COR-L47 (cell line): ENCODE data around the gene HIVEP3.
"Not testable (repeated sequence)": the region's sequence is repeated elsewhere in the genome, so short reads cannot be mapped to it uniquely, and the experiment has no call there.

Source experiments
- DNase-seq: peaks from one replicate; lab custom pipeline; 2025; lab: John Stamatoyannopoulos, UW

The HIVEP3 gene

DNA sequence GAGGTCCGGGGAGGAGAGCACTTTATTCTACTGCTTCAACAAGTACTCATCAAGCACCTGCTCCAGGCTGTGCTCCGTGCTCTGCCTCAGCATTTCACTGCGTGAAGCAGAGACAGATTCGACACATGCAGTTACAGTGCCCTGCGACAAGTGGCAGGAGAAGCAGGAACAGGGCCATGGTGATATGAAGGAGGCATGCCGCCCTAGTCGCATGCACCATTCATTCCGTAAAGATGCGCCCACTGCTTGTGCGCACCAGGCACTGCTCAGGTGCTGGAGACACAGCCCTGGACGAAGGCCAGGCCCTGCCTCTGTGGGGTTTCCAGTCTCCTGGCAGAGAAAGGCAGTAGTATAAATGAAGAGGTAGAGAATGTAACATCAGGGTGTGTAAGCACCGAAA lies 206.6 kb downstream of the HIVEP3 start:
- DNase-seq, result no peak

DNA sequence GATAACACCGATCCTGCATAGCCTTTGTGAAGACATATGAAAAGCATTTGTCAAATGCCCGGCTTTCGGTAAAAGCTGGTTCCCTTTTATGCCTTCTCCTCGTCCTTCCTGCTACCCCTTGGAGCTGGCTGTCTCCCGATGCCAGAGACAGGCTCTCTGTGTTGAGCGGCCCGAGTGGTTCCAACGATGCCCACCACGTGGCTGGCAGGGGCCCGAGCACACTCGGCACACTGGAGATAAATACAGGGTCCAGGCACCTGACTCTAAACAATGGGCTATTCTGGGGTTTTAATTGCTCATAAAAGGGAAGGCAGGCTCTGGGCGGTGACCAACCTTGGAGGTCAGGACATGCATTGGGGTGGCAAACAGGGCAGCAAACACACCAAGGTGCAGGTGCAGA lies 207.1 kb downstream of the HIVEP3 start:
- peak; percentile 26 for DNase-seq

DNA sequence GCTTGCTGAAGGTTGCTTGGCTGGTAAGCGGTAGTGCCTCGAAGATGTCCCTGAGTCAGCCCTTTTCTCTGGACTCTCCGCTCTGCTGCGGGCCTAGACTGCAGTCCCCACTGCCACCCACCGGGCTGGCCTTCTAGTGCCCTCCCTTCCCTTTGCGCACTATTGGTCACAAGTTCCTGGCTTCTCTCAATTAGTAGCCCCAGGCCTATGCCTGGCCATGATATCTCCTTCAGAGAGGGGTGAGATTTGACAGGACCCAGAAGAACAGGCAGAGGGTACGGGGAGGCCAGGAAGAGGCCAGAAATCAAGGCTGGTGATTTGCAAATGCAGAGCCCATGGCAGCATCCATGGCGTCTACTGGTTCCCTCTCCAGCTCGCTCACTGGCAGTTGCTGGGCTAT lies 207.7 kb downstream of the HIVEP3 start:
- no peak for DNase-seq

DNA sequence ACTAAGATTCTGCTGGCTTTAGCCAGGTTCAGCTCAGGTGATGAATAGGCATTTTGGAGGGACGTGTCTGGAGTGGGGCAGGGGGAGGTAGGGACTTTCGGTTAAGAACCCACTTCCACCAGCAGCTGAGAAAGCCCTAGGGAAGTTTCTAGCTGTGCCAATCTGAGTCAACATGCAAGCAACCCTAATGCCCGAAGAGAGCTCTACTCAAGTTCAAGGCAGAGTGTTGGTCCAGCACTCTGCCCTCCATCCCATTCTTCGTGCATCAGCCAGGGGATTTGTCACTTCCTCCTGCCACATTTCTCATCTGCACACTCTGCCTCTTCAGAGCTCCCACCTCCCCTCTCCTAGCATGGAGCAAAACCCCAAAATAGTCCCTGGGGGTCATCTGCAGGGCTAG lies 208.8 kb downstream of the HIVEP3 start:
- DNase-seq, result no peak

DNA sequence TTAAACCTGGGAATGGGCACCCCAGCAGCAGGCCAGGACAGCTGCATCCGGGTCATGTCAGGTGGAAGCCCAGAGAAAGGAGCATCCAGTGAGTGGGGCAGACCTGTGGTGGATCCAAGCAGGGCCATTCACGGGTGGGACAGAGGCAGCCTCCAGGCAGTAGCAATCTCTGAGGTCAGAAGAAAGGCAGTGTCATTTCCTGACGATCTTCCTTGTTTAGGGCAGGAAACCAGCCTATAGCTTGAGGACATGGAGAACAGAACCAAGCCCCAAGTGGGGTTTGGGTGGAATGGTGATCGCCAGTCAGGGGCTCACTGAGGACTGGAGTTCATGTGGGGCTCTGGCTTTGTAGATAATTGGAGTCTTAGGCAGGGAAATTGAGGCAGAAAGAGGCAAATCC lies 209.4 kb downstream of the HIVEP3 start:
- DNase-seq, result no peak

DNA sequence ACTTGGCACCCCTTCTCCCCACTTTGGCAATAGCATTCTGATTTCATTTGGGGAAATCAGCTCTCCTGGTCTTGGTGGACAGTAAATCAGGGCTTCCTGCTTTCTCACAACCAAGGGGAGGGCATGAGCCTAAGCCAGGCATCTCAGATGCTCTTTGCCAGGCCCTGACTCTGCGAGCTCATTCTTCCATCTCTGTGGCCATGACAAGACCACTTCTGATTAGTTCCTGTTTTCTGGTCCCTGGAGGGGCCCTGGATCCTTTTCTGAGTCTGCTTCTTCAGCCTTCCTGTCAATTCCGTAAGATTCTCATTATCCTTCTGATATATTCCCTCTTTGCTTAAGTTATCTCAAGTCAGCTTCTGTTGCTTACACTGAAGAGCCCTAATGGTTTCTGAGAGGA lies 210.4 kb downstream of the HIVEP3 start:
- DNase-seq, result no peak

DNA sequence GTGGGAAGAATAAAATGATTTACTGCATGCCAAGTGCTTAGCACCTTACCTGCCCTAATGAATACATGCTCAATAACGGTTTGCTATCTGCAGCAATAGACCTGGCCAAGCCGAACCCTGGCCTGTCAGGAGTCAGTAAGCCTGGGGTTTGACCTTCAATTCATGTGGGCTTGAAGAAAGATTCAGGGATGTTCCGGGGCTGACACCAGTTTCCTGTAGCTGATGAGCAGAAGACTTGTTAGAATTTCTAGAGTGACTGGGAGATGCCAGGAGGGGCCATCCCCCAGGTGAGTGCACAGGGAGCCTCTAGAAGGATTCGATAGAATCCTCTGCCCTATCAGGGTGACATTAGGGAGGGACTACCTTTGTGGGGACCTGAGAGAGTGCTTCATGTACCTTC lies 210.9 kb downstream of the HIVEP3 start:
- no peak for DNase-seq

DNA sequence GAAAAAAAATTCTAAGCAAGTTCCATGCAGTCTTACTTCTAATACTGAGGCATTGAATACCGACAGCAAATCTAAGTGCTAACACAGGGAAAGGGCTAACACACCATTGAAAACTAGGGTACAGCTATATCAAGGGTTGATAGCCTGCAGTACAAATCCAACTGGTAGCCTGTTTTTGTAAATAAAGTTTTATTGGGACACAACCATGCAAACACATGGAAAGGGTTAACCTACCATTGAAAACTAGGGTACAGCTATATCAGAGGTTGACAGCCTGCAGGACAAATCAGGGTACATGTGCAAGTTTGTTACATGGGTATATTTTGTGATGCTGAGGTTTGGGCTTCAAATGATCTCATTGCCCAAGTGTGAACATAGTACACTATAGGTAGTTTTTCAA lies 212.9 kb downstream of the HIVEP3 start:
- no peak for DNase-seq

DNA sequence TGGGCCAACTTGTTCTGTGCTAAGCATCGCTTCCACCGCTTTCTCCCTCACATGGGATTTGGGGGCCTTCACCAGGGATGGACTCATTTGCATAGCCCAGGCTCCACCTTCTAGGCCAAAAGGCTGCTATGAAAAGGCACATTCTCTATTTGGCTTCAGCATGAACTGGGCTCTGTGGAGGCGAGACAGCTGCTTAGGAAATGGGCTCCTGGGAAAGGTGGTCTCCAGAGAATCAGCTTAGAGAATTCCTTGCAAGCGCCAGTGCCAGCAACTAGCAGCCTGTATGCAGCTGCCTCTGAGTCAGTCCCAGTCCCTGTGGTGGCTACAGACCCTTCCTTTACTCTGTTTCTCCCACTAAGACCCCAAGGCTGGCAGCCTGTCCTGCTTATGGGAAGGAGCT lies 214.5 kb downstream of the HIVEP3 start:
- no peak for DNase-seq

DNA sequence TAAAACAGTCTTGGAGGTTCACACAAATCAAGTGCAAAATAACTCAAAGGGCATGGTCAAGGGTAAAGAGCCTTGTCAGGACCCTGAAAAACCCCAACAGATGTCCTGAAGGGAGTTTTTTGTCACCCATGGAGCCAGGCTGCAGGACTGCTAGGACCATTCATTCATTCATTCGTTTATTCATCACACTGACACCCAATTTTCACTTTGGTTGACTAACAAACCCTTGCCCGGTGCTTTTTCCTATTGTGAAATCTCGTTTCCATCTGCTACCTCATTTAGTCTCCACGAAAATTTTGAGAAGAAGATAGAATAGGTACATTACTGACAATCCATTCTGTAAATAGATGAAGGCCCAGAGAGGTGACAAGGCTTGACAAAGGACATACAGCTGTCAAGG lies 216.0 kb downstream of the HIVEP3 start:
- no peak for DNase-seq

DNA sequence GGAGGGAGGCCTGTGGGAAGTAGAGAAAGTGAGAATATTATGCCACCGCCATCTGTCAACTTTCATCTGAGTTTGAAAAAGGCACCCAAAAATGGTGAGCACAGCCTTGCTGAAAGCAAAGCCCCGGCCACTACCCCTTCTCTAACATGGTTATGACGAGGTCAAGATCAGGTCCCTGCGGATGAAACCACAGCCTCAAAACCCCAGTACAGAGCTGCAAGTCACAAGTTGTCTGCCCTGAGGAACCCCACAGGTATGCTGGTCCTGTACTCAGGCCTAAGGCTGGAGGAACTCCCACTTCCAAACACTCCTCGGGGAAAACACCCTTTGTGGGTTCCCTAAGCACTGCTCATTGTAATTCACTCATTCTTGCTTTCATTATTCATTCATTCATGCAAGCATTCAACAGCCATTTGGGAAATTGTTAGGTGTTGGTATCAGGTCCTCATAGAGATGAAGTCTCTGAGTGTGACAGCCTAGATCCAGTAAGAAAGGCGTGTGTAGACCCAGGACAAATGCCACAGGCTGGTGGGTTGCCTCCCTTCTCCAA lies 217.7 kb downstream of the HIVEP3 start:
- no peak for DNase-seq

DNA sequence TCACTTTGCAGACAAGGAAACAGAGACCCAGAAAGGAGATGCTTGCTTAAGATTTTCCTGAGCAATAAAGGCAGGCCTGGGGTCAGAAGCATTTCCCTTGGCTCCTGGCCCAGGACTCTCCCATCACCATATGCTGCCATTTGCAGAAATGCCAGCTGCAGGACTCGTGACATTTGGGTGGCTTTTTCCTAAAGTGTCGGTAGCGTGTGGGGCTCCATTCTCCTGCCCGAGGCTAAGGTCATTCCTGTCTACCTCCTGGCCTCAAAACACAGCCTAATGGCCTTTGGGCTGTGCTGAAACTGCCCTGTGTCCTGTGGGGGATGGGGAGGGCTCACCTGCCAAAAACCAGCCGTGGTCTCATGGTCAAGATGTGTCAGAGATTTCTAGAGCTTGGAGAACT lies 218.1 kb downstream of the HIVEP3 start:
- no peak for DNase-seq

DNA sequence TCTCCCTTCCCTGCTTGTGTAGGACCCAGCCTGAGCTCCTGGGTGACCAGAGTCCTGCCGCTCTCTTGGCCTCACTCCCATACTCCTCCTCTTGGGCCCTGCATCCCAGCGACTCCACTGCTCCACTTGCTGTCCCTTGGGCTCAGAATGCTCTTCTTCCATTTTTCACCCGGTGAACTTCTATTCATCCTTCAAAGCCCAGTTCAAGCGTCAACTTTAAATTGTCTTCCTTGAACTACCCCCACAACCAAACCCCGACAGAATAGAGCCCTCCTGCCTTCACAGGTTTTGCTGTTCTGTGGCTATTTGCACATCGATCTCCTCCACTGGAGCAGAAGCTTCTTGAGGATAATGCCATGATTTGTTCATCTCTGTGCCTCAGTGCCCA lies 218.9 kb downstream of the HIVEP3 start:
- no peak for DNase-seq

DNA sequence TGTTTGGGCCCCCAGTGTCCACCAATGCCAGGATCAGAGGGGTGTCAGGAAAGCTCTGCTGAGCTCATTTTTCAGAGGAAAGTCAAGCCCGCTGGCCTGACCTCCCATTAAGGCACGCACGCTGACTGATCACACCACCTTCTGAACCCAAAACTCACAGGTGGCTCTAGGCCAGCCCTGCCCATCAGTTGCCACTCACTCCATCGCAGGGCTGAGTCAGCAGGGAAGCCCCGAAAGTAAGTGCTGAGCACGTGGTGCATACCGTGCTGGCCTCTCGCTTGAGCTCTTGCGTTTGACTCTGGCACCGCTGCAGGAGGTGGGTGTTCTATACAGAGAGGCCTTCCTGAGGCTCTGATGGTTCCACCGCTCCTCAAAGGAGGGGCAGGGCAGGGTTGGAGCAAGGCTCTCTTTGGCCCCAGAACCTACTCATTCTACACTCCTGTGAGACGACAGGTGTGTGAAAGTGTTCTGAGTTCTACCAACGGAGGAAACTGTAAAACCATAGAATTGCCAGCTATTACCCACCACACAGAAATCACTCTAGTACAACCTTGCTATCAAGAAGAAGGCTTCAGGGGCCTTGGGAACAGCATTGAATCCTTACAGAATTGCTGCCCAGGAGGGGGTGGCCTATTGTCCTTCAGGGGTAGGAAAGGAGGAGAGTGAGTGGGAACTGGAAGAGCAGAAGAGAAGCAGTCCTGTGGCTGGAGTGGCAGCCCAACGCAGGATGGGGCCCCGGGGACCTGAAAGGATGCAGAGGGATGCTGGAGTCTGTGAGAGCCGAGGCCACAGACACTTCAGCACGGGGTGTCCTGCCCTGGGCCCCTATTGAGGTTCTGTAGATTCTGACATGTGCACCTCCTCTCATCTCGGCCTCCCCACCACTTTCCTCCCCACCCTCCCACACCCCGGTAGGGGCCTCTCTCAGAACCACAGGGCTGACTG lies 219.5 kb downstream of the HIVEP3 start:
- no peak for DNase-seq

DNA sequence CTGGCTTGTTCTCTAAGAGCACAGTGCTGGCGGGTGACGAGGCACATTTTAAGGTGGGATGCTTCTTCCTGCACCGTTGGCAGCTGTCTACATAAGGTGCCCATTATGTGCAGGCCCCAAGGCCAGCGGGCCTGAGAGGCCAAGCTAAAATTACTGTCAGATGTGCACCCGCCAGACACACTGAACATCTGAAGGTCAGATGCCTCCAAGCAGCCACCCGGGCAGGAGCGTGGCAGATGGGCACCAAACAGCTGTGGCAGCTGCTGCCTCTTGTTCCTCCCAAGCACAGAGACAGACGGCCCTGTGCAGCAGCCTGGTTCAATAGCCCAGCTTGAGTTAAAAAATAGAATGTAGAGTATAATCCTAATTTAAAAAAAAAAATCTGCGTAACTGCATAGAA lies 222.3 kb downstream of the HIVEP3 start:
- DNase-seq, result no peak

DNA sequence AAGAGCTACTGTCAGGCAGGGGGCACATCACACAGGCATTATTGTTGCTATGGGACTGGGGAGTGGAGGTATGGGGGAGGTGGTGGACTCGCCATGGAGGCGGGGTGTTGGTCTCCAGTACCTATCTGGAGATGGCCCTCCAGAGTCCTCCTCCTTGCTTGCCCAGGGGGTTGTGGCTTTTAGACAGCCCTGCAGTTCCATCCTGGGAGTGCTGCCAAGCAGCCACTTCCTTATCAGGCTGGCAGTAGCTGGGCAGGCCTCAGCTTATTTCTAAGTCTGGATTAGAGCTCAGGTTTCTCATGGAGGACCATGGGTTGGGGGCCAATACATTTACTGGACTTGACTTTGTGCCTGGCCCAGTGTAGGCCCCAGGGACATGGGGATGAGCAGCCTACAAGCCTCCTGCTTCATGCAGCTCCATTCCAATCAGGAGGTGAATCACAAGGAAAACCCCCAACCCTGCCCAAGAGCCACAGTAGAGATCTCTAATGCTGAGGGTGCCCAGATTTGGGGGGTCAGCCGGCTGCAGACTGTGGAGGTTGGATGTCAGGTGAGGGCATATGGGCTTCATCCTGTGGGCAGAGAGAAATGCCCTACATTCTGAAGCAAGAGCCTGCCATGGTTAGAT lies 223.5 kb downstream of the HIVEP3 start:
- DNase-seq, result peak; percentile 17

DNA sequence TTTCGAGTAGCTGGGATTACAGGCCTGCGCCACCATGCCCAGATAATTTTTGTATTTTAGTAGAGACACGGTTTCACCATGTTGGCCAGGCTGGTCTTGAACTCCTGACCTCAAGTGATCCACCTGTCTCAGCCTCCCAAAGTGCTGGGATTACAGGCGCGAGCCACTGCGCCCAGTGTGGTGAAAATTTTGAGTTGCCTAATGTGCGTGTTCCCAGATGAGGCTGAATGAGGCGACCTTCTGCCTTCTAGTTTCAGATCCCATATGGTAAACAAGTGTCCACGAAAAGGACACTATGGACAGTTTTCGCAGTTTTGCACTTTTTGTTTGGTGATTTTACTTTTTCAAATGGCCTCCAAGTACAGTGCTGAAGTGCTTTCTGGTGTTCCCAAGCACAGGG lies 226.8 kb downstream of the HIVEP3 start:
- DNase-seq, result not testable (repeated sequence)

DNA sequence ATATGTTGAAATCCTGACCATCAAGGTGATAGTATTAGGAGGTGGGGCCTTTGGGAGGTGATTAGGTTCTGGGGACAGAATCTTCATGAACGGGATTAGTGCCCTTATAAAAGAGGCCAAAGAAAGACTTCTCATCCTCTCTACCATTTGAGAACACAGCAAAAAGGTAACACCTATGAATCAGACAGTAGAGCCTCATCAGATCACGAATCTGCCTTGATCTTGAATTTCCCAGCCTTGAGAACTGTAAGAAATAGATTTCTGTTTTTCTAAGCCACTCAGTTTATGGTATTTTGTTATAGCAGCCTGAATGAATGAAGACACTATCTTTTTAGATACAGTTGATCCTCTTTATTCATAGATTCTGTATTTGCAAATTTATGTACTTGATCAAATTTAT lies 227.3 kb downstream of the HIVEP3 start:
- DNase-seq, result no peak

DNA sequence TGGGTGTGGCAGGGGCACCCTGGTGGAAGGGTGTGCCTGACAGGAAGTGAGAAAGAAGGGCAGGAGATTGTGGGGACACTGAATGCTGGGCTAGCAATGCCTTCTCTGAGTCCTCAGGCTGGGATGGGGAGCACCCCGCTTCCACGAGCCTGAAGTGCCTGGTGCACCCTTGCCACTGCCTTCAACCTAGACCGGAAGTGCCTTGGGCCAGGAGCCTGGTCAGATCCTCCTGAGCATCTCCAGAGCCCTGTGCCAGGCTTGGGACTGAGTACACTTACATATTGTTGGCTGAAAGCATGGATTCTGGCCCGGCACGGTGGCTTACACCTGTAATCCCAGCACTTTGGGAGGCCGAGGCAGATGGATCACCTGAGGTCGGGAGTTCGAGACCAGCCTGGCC lies 228.4 kb downstream of the HIVEP3 start:
- no peak for DNase-seq

DNA sequence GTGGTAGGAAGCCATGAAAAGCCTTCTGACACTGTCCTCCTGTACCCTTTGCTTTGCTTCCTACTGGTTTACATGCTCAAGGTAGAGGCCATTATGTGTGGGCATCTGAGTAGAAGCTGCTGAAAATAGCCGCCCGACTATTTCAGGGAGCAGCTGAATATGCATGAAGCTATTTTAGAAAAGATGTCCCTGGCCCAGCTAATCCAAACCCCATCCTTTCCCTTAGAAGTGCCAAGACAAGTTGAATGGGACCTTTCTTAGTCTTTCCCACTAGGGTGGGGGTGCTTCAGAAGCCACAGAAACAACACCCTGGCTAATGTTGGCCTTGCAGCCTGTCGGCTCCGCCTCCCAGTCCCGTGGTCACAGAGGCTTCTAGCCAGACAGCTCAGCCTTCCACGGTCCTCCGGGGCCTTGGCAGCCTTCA lies 229.2 kb downstream of the HIVEP3 start:
- no peak for DNase-seq

DNA sequence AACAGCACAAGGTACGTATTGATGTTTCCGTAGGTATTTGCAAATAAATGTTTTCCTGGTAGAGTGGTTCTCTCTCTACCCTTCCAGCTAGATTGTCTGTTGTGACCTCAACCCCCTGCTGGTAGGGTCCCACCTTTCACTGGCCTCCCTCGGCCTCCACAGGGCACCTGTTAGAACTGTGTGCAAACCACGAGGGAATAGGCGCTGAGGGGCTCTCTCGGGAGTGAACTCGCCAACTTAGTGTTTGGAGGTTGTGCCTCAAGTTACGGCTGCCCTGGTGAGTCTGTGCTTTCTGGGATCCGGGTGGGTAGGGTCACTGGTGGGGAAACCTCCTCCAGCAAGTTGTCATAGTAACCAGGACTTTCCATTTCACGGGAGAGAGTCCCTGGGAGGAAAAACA lies 229.6 kb downstream of the HIVEP3 start:
- no peak for DNase-seq

DNA sequence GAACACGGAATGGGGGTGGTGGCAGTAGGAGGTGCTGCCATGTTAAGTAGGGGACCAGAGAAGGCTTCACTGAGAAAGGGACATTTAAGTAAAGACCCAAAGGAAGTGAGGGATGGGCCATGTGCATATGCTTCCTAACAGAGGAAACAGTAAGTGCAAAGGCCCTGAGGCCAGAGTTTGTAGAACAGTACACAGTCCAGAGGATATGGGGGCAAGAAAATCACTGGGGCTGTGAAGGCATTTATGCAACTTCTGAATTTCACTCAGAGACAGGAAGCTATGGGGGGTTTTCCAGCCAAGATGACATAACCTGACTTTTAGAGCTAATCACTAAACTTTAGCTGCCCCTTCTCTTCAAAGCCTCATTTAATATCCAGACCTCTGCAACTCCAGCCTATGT lies 231.7 kb downstream of the HIVEP3 start:
- DNase-seq, result no peak
